Peyer's patch (tissue), 4 donors: ENCODE results near the gene USB1. TPM values are rescaled to one million over a fixed set of nuclear protein-coding genes. Genes with fewer than 3 reads are reported as not detected.

Experiments
- DNase-seq, 3 donors: peaks; one replicate each; pipeline ENCODE4 v3.0.0-alpha.2; 2017 to 2019
- H3K27ac ChIP-seq, 4 donors: fragments of 200-600 bp; sonication (generic); one replicate each; pipeline ENCODE4 v1.5.1; 2016 to 2019
- H3K27me3 ChIP-seq, 2 donors: fragments of 200-600 bp; sonication (generic); one replicate each; pipeline ENCODE4 v1.5.1; 2019
- H3K36me3 ChIP-seq, 3 donors: fragments of 200-600 bp; sonication (generic); one replicate each; pipeline ENCODE4 v1.5.1; 2016 to 2019
- H3K4me1 ChIP-seq, 4 donors: fragments of 200-600 bp; sonication (generic); one replicate each; pipeline ENCODE4 v1.5.1; 2016 to 2019
- H3K4me3 ChIP-seq, 4 donors: fragments of 200-600 bp; sonication (generic); 1 replicate in 3 of 4; 2 replicates in 1 of 4; pipeline ENCODE4 v1.5.1; 2016 to 2019; ENCODE audit warnings: mild to moderate bottlenecking in 1 of 4
- H3K9me3 ChIP-seq, 4 donors: fragments of 200-600 bp; sonication (generic); one replicate each; pipeline ENCODE4 v1.5.1; 2016 to 2019; ENCODE audit warnings: mild to moderate bottlenecking in 1 of 4
- POLR2A ChIP-seq, 2 donors: fragments of 450-650 bp; IDR thresholded peaks; one replicate each; pipeline ENCODE4 v1.5.1; 2017; ENCODE audit warnings: antibody characterized with exemption in 2 of 2, mild to moderate bottlenecking in 2 of 2, moderate library complexity in 2 of 2
- total RNA-seq, 4 donors: library from RNA; depleted of rRNA; stranded (reverse); fragments of >200 nt; gene quantifications; one replicate each; pipeline ENCODE4 v1.1.0, GENCODE V29; 2016
- TF ChIP-seq, protein P1 (sequence below), 6 experiments: fragments of 450-650 bp in 4 of 6; fragments of 200-600 bp in 2 of 6; sonication (generic) in 1 of 6; IDR thresholded peaks; one replicate each; pipeline ENCODE4 v1.5.1; 2017 to 2019; ENCODE audit warnings: antibody characterized with exemption in 6 of 6, mild to moderate bottlenecking in 3 of 6, moderate library complexity in 1 of 6

The USB1 gene
- total RNA-seq, 4 donors from 2014 or later, result 25.6 to 80.0 (median 42.7) TPM

DNA sequence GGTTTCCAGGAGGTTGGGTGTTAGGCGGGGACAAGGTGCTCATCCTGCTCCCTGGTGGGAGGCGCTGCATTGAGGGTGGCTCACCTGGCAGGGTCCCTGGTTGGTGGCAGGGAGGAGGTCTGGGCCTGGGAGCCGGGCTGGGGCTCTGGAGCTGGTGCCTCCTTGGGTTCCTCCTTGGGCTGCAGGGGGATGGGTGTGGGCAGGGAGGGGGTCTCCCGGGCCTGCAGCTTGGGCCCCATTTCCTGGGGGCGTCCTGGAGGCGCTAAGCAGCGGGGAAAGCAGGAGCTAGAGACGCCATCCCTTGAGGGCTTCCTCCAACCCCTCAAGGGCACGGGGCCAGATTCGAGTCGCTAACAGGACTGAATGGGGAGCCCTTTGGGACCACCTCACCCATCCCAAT, 41.4 kb upstream of the USB1 start:
- Histone ChIP-seq H3K4me3 (no peak overlapping the region), H3K27me3 (no peaks in the 10 kb centered on the region), H3K27ac (no peak overlapping the region), H3K4me1 (no peaks in the 10 kb centered on the region), H3K36me3 (no peaks in the 10 kb centered on the region), H3K9me3 (no peaks in the 10 kb centered on the region)
- TF ChIP-seq POLR2A (IDR thresholded peaks at IDR 0.05), result no peak
- TF ChIP-seq, protein P1, sequence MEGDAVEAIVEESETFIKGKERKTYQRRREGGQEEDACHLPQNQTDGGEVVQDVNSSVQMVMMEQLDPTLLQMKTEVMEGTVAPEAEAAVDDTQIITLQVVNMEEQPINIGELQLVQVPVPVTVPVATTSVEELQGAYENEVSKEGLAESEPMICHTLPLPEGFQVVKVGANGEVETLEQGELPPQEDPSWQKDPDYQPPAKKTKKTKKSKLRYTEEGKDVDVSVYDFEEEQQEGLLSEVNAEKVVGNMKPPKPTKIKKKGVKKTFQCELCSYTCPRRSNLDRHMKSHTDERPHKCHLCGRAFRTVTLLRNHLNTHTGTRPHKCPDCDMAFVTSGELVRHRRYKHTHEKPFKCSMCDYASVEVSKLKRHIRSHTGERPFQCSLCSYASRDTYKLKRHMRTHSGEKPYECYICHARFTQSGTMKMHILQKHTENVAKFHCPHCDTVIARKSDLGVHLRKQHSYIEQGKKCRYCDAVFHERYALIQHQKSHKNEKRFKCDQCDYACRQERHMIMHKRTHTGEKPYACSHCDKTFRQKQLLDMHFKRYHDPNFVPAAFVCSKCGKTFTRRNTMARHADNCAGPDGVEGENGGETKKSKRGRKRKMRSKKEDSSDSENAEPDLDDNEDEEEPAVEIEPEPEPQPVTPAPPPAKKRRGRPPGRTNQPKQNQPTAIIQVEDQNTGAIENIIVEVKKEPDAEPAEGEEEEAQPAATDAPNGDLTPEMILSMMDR (IDR thresholded peaks at IDR 0.05), result no peak
- DNase-seq, result no peak

DNA sequence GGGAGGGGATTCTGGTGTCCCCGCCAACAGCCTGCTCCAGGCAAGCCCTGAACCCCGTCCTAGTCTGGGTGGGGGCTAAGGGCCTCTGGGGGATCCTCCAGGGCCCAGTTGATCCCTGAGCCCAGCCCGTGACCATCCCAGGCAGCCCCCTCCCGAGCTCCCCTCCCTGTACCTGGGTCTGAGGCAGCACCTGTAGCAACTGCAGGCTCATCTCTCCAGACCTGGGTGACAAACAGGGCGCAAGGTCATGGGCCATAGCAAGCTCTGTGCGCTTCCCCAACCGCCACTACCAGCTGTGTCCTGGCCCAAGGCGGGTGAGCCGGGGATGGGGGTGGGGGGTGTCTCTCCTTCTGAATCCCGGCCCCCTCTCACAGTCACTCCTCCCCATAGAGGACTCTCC, 40.9 kb upstream of the USB1 start:
- Histone ChIP-seq H3K9me3 (no peaks in the 10 kb centered on the region), H3K4me1 (no peaks in the 10 kb centered on the region), H3K27me3 (no peaks in the 10 kb centered on the region), H3K36me3 (no peaks in the 10 kb centered on the region), H3K27ac (no peak overlapping the region), H3K4me3 (no peak overlapping the region)
- no peak for DNase-seq
- no peak for TF ChIP-seq POLR2A (IDR thresholded peaks at IDR 0.05)
- TF ChIP-seq, protein P1 (IDR thresholded peaks at IDR 0.05), result no peak

DNA sequence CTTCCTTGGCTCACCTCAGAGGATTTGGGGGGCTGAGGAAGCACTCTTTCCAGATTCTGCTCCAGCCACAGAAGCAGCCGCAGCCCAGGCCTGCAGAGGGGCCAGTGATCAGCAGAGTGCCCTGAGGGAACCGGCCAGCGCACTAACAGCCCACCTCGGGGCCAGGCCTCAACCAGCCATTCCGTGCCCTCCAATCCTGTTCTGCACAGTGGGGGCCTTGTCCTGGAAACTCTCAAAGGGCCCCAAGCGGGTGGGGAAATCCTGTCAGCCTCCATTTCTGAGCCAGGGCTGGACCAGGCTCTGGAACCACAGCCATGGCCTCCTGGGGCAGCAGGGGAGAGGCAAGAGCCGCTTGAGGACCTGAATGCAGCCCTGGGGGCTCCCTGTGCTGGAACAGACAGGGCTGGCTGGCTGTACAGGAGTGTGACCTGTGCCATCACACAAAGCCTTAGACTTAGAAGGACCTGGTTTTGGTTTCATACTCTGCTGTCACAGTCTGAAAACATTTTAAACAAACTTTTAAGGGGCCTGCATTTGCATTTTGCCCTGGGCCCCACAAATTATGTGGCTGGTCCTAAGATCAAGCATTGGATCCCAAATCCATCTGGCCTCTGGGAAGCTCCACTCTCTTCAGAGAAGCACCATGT, 40.3 kb upstream of the USB1 start:
- no peaks in the 10 kb centered on the region for H3K27me3 ChIP-seq
- no peaks in the 10 kb centered on the region for H3K4me1 ChIP-seq
- no peaks in the 10 kb centered on the region for H3K36me3 ChIP-seq
- no peak overlapping the region for H3K27ac ChIP-seq
- no peak overlapping the region for H3K4me3 ChIP-seq
- no peak for DNase-seq
- no peaks in the 10 kb centered on the region for H3K9me3 ChIP-seq
- no peak for TF ChIP-seq POLR2A (IDR thresholded peaks at IDR 0.05)
- TF ChIP-seq, protein P1 (IDR thresholded peaks at IDR 0.05), result no peak

DNA sequence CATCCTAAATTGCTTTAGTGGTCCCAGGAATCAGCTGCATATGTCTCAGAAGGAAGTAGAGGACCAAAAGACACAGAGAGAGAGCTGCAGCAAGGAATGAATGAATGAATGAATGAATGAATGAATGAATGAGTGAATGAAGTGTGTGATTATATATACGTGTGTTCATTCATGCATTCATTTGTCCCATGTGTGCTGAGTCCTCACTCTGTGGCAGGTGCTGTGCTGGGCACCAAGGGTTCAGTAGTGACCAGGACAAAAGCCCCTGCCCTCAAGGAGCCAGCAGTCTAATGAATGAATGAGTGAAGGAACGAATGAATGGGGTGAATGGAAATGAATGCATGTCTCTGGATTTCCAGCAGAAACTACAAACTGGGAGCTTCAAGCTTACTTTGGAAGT, 39.7 kb upstream of the USB1 start:
- H3K9me3 ChIP-seq, result no peaks in the 10 kb centered on the region
- no peak overlapping the region for H3K4me3 ChIP-seq
- DNase-seq, result no peak

DNA sequence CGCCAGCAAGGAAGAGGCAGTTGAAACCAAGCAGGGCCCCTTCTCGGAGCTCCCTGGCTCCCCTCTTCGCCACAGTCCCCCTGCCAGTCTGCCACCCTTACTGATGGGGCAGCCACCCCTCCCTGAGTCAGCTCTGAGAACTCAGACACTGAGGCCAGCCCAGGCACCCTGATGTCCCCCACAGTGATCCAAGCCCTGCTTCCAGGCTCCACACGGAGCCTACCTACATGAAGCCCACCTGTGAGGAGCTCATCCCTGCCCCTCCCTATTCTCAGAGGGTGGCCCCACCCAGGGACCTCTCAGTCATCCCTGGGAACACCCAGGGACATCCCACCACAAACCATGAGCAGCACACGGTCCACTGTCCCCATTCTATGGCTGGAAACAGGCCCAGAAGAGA, 39.2 kb upstream of the USB1 start:
- H3K36me3 ChIP-seq, result no peaks in the 10 kb centered on the region
- no peaks in the 10 kb centered on the region for H3K27me3 ChIP-seq
- H3K27ac ChIP-seq, result no peak overlapping the region
- no peak overlapping the region for H3K4me3 ChIP-seq
- H3K4me1 ChIP-seq, result no peaks in the 10 kb centered on the region
- no peak for DNase-seq
- TF ChIP-seq, protein P1 (IDR thresholded peaks at IDR 0.05), result no peak
- no peak for TF ChIP-seq POLR2A (IDR thresholded peaks at IDR 0.05)
- H3K9me3 ChIP-seq, result no peaks in the 10 kb centered on the region

More for the DNA sequence above, 39.7 kb upstream of the USB1 start:
- no peaks in the 10 kb centered on the region for H3K36me3 ChIP-seq
- no peaks in the 10 kb centered on the region for H3K27me3 ChIP-seq
- TF ChIP-seq POLR2A (IDR thresholded peaks at IDR 0.05), result no peak
- TF ChIP-seq, protein P1 (IDR thresholded peaks at IDR 0.05), result no peak
- no peaks in the 10 kb centered on the region for H3K4me1 ChIP-seq
- no peak overlapping the region for H3K27ac ChIP-seq

DNA sequence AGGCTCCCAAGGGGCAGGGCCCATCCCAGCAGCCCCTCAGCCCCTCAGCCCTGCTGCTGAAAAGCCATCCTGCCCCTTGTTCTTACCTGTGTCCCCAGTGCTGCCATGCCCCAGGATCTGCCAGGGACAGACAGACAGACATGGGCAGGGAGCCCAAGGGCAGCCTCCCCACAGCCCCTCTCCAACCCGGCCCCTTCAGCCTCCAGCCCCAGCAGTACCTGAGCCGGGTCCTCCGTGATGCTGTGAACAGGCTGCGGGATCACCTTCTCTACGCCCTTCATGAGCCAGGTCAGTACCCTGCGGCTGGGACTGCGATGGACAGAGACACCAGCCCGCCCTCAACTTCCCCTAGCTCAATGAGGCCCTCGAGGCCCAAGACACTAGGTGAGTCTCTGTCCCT, 38.5 kb upstream of the USB1 start:
- H3K27me3 ChIP-seq, result no peaks in the 10 kb centered on the region
- H3K9me3 ChIP-seq, result no peaks in the 10 kb centered on the region
- no peak overlapping the region for H3K27ac ChIP-seq
- no peak for TF ChIP-seq POLR2A (IDR thresholded peaks at IDR 0.05)
- H3K4me3 ChIP-seq, result no peak overlapping the region
- DNase-seq, result no peak
- H3K4me1 ChIP-seq, result no peaks in the 10 kb centered on the region
- H3K36me3 ChIP-seq, result no peaks in the 10 kb centered on the region
